ENCODE data around the gene NRDC. TPM values are rescaled to one million over a fixed set of nuclear protein-coding genes. Genes with fewer than 3 reads are reported as not detected.

The NRDC gene
- total and polyA plus RNA-seq, 2 of the 8 experiments (the other 6 are each of a cell fraction or from before 2014, with no cell fraction given) = 70.2 to 182 TPM

DNA sequence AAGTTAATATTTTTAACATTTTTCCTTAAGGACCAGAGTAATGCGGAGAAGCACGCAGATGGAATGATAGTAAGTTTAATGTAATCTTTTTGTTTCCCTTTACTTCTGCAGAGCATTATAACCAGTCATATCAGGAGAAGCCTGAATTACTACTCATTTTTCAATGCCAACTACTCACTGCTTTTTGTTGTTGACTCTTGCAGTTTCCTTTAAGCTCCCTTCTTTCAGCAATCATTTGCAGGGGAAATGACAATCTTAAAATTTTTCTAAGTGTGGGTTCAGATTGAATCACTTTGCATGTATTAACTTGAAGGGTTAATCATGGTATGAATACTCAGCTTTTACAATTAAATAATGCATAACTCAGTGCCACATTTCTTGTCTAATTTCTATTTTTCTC lies 122.2 kb downstream of the NRDC start:
- no peak for DNase-seq (ENCODE audit: low read depth in 1 of 2, low spot score in 2 of 2)
- CTCF ChIA-PET (ENCODE audit: partially characterized antibody) = interaction anchor here (1.5 kb wide), 1 partner anchor 13 kb away, joined by 6 read pairs; no protein-coding TSS in a partner anchor
- H3K4me3 ChIP-seq (ENCODE audit: extremely low read depth in 1 of 4, insufficient read depth in 2 of 4, low read depth in 3 of 4, low read length in 4 of 4) = no peak overlapping the region

More for the DNA sequence above, 122.2 kb downstream of the NRDC start:
- Histone ChIP-seq H3K56ac (replicated peaks; ENCODE audit: insufficient read length, low read depth, low read length) (no peak overlapping the region), H3K27ac (ENCODE audit: low read depth, low read length) (no peak overlapping the region), H3K9me3 (ENCODE audit: insufficient read depth in 2 of 2, low read depth in 1 of 2, low read length in 1 of 2) (no peaks in the 10 kb centered on the region), H3K9ac (replicated peaks in 1 of 4; ENCODE audit: extremely low read depth in 1 of 4, low read depth in 3 of 4, low read length in 3 of 4) (no peak overlapping the region), H2BK20ac (ENCODE audit: low read length) (no peak overlapping the region), H2AK5ac (ENCODE audit: low read depth, low read length) (no peak overlapping the region), H4K5ac (ENCODE audit: insufficient read length, low read depth, low read length) (no peak overlapping the region), H4K8ac (ENCODE audit: extremely low read depth, insufficient read depth, low read length) (no peak overlapping the region), H3K4me2 (ENCODE audit: insufficient read depth in 1 of 2, low read depth in 2 of 2, low read length in 2 of 2) (no peak overlapping the region), H2BK15ac (ENCODE audit: low read length) (no peak overlapping the region), H3K23me2 (ENCODE audit: low read depth, low read length) (no peaks in the 10 kb centered on the region), H2BK5ac (ENCODE audit: low read depth, low read length) (no peak overlapping the region), H3K14ac (ENCODE audit: insufficient read length) (no peak overlapping the region), H4K20me1 (replicated peaks in 1 of 2; ENCODE audit: control insufficient read depth in 1 of 2, insufficient read depth in 2 of 2, low read length in 2 of 2) (no peaks in the 10 kb centered on the region), H3K79me2 (ENCODE audit: control insufficient read depth in 1 of 2, insufficient read depth in 2 of 2, low read length in 2 of 2) (no peaks in the 10 kb centered on the region), H3K4me1 (replicated peaks in 1 of 4; ENCODE audit: control insufficient read depth in 3 of 4, insufficient read depth in 4 of 4, low read length in 3 of 4) (no peaks in the 10 kb centered on the region), H3K79me1 (ENCODE audit: low read depth, low read length) (no peaks in the 10 kb centered on the region), H3K23ac (ENCODE audit: insufficient read length) (no peak overlapping the region), H3K36me3 (ENCODE audit: control insufficient read depth in 2 of 4, insufficient read depth in 4 of 4, low read length in 3 of 4) (peaks cover 0 to 8% (median 3%) of the 10 kb centered on the region in 4 experiments; a peak in 3 of 8 replicates), H2AFZ (ENCODE audit: low read length) (no peak overlapping the region), H3K18ac (ENCODE audit: extremely low read depth, low read length) (no peak overlapping the region), H4K91ac (replicated peaks; ENCODE audit: insufficient read length, low read length) (no peak overlapping the region), H3K27me3 (replicated peaks in 1 of 4; ENCODE audit: control insufficient read depth in 3 of 4, extremely low read depth in 1 of 4, insufficient read depth in 3 of 4, low read length in 3 of 4) (no peaks in the 10 kb centered on the region), H2BK12ac (ENCODE audit: low read depth, low read length) (no peak overlapping the region), H3K4ac (replicated peaks; ENCODE audit: insufficient read length, low read depth, low read length) (no peak overlapping the region), H2BK120ac (replicated peaks; ENCODE audit: low read depth, low read length) (no peak overlapping the region)
- TF ChIP-seq SAP30 (IDR thresholded peaks at IDR 0.05; ENCODE audit: insufficient read depth, insufficient replicate concordance, low read length) = no peak
- TF ChIP-seq KDM4A (IDR thresholded peaks at IDR 0.05; ENCODE audit: low read depth, low read length, severe bottlenecking) = no peak
- no peak for TF ChIP-seq EZH2 (IDR thresholded peaks at IDR 0.05; ENCODE audit: low read depth, low read length, severe bottlenecking)
- POLR2A ChIA-PET (ENCODE audit: partially characterized antibody) = no interaction called here
- 94% methylated on average over 2 of the region's 2 CpGs; no CpG with 5 or more reads in 1 of the 2 experiments for WGBS, 2 experiments (ENCODE audit: extremely low coverage in 1 of 2, insufficient coverage in 1 of 2, insufficient read length in 1 of 2, insufficient replicate concordance in 2 of 2, low coverage in 1 of 2, low lambda C conversion rate in 2 of 2, missing lambda C conversion rate in 1 of 2)
- no peak for FAIRE-seq

All from H1 (cell line).